Neural cell (in vitro differentiated cells): ENCODE measurements around the gene MACROD1.

ENCODE experiments used
- CTCF ChIP-seq: fragments of 450-650 bp; IDR thresholded peaks from 2 replicates; pipeline ENCODE4 v1.5.1; 2014; ENCODE audit warnings: antibody characterized with exemption, mild to moderate bottlenecking, moderate library complexity; ENCODE audit not compliant: poor library complexity, severe bottlenecking
- POLR2AphosphoS5 ChIP-seq: IDR thresholded peaks from 2 replicates; pipeline ENCODE4 v1.6.1; 2012
- REST ChIP-seq: IDR thresholded peaks from 2 replicates; pipeline ENCODE4 v1.6.1; 2012; ENCODE audit warnings: borderline replicate concordance
- TAF1 ChIP-seq: IDR thresholded peaks from 2 replicates; pipeline ENCODE4 v1.6.1; 2012; ENCODE audit warnings: low read depth

- no peak for TF ChIP-seq POLR2AphosphoS5
- TF ChIP-seq REST: no peak
- no peak for TF ChIP-seq CTCF
- TF ChIP-seq TAF1: no peak
Measured at GRCh38 chr11:64029773-64030172, 136.1 kb downstream of the MACROD1 start.
